B cell (primary cell): ENCODE measurements around the gene SMC1B. TPM values are rescaled to one million over a fixed set of nuclear protein-coding genes. Genes with fewer than 3 reads are reported as not detected.

ENCODE experiments used
- ATAC-seq: fragments of 200-7000 bp; cut with Tn5 transposase; one replicate; pipeline ENCODE4 v1.10.0; 2021; ENCODE audit warnings: low read depth, mild to moderate bottlenecking, moderate number of reproducible peaks, moderate library complexity
- CTCF ChIA-PET: fragments of 350-600 bp; sonication (Branson Sonifier 250); formaldehyde crosslinking; loops from one replicate; lab custom pipeline; 2021; ENCODE audit warnings: antibody characterized with exemption, inconsistent platforms; lab: Charles Lee
- POLR2A ChIA-PET: fragments of 350-600 bp; sonication (Branson Sonifier 250); formaldehyde crosslinking; loops from one replicate; lab custom pipeline; 2021; ENCODE audit warnings: antibody characterized with exemption; lab: Charles Lee
- DNase-seq: peaks from one replicate; pipeline ENCODE4 v3.0.0; 2013
- H2AFZ ChIP-seq: 2 replicates; pipeline ENCODE4 v1.6.1; 2012; ENCODE audit warnings: mild to moderate bottlenecking, low read depth, low read length; ENCODE audit not compliant: insufficient read depth, poor library complexity, severe bottlenecking
- H3K27ac ChIP-seq, 2 donors: 1 replicate in 1 of 2; 2 replicates in 1 of 2; pipeline ENCODE4 v1.5.1; 2012 to 2013; ENCODE audit warnings: low read length in 2 of 2, mild to moderate bottlenecking in 2 of 2, moderate library complexity in 1 of 2
- H3K27me3 ChIP-seq, 4 experiments: fragments of 200-600 bp in 1 of 4; sonication (generic) in 1 of 4; replicated peaks in 1 of 4; 1 replicate in 2 of 4; 2 replicates in 2 of 4; pipeline versions ENCODE4 v1.6.1 to v1.7.0; 2013 to 2016; ENCODE audit warnings: low read length in 3 of 4, mild to moderate bottlenecking in 2 of 4, mixed read lengths in 1 of 4, moderate library complexity in 1 of 4; ENCODE audit not compliant: insufficient read depth in 4 of 4, control insufficient read depth in 3 of 4; ENCODE audit errors: control extremely low read depth in 1 of 4
- H3K36me3 ChIP-seq, 2 experiments: replicated peaks in 1 of 2; 1 replicate in 1 of 2; 2 replicates in 1 of 2; pipeline versions ENCODE4 v1.6.1 to v1.7.1; 2013; ENCODE audit warnings: low read length in 1 of 2; ENCODE audit not compliant: insufficient read depth in 2 of 2, control insufficient read depth in 1 of 2; ENCODE audit errors: control extremely low read depth in 1 of 2, extremely low read depth in 1 of 2
- H3K4me1 ChIP-seq, 2 donors: fragments of 200-600 bp in 1 of 2; sonication (generic) in 1 of 2; 1 replicate in 1 of 2; 2 replicates in 1 of 2; pipeline versions ENCODE4 v1.5.1 to v1.6.1; 2013 to 2017; ENCODE audit warnings: low read length in 2 of 2; ENCODE audit not compliant: control insufficient read depth in 2 of 2, insufficient read depth in 2 of 2
- H3K4me2 ChIP-seq: replicated peaks from 2 replicates; pipeline ENCODE3; 2012; ENCODE audit warnings: mild to moderate bottlenecking, low read depth, low read length; ENCODE audit not compliant: poor library complexity, severe bottlenecking
- H3K4me3 ChIP-seq, 5 experiments: fragments of 200-600 bp in 1 of 5; sonication (generic) in 1 of 5; 1 replicate in 3 of 5; 2 replicates in 2 of 5; pipeline versions ENCODE4 v1.5.1 to v1.7.0; 2011 to 2016; ENCODE audit warnings: low read length in 4 of 5, mild to moderate bottlenecking in 4 of 5, low read depth in 2 of 5, control low read depth in 1 of 5, moderate library complexity in 1 of 5; ENCODE audit not compliant: insufficient read depth in 1 of 5; ENCODE audit errors: control extremely low read depth in 1 of 5, extremely low read depth in 1 of 5
- H3K79me2 ChIP-seq: fragments of 200-600 bp; sonication (generic); one replicate; pipeline ENCODE4 v1.6.0; 2016; ENCODE audit warnings: low read length; ENCODE audit not compliant: control insufficient read depth, insufficient read depth
- H3K9ac ChIP-seq: fragments of 200-600 bp; sonication (generic); 2 replicates; pipeline ENCODE4 v1.6.1; 2017; ENCODE audit warnings: mild to moderate bottlenecking, low read length, moderate library complexity
- H3K9me3 ChIP-seq, 3 donors: one replicate each; pipeline versions ENCODE4 v1.6.1 to v1.7.1; 2013; ENCODE audit warnings: low read length in 2 of 3; ENCODE audit not compliant: control insufficient read depth in 2 of 3, insufficient read depth in 1 of 3; ENCODE audit errors: control extremely low read depth in 1 of 3
- H4K20me1 ChIP-seq: 2 replicates; pipeline ENCODE4 v1.6.0; 2012; ENCODE audit warnings: mild to moderate bottlenecking, low read length; ENCODE audit not compliant: insufficient read depth, control insufficient read depth, poor library complexity, severe bottlenecking
- H3K27ac Mint-ChIP-seq: one replicate; pipeline ENCODE4 v1.8.0; 2021; ENCODE audit warnings: mixed read lengths
- H3K27me3 Mint-ChIP-seq: one replicate; pipeline ENCODE4 v1.8.0; 2021; ENCODE audit warnings: mixed read lengths
- H3K4me1 Mint-ChIP-seq: one replicate; pipeline ENCODE4 v1.8.0; 2021; ENCODE audit warnings: mixed read lengths
- H3K4me3 Mint-ChIP-seq: one replicate; pipeline ENCODE4 v1.8.0; 2021; ENCODE audit warnings: mixed read lengths
- H3K9me3 Mint-ChIP-seq: one replicate; pipeline ENCODE4 v1.8.0; 2022; ENCODE audit warnings: mixed read lengths; ENCODE audit not compliant: insufficient read depth
- CTCF ChIP-seq: fragments of 200-600 bp; IDR thresholded peaks from one replicate; pipeline ENCODE4 v1.8.0; 2022; ENCODE audit warnings: antibody characterized with exemption, mild to moderate bottlenecking
- EZH2 ChIP-seq: IDR thresholded peaks from 2 replicates; pipeline ENCODE4 v1.6.1; 2012; ENCODE audit warnings: borderline replicate concordance, low read depth, mild to moderate bottlenecking, moderate library complexity, low read length; ENCODE audit not compliant: insufficient read depth, poor library complexity, severe bottlenecking
- WGBS: methylation state at CpG from one replicate; pipeline ENCODE4 v1.1.5; 2013; ENCODE audit warnings: missing lambda C conversion rate; ENCODE audit not compliant: insufficient coverage; 5-methylcytosine and 5-hydroxymethylcytosine counted together
- intact Hi-C: fragments of 100-400 bp; cut with micrococcal nuclease; formaldehyde crosslinking; loops from one replicate; pipeline ENCODE4 v1.10.0; 2022
- polyA plus RNA-seq: library from polyadenylated mRNA; depleted of rRNA; stranded (reverse); fragments of >200 nt; gene quantifications from 2 replicates; pipeline ENCODE4 v1.2.3, GENCODE V29; 2012
- total RNA-seq, 2 donors: library from RNA; stranded (reverse); fragments of 120-200 nt in 1 of 2; gene quantifications; 1 replicate in 1 of 2; 2 replicates in 1 of 2; pipeline versions ENCODE4 v1.2.3 to v1.2.4, GENCODE V29; 2013 to 2022

The SMC1B gene
- total and polyA plus RNA-seq, 2 donors (not counting 1 experiment from before 2014, with no cell fraction given), result 0.07 TPM; not detected in 1

- H3K27me3 Mint-ChIP-seq, result no peaks in the 10 kb centered on the region
- H3K36me3 ChIP-seq, result no peaks in the 10 kb centered on the region
- peak overlapping the region; percentile 87 for H3K9ac ChIP-seq
- H3K4me3 Mint-ChIP-seq, result peak overlapping the region; percentile 92
- ATAC-seq (no peak), DNase-seq (no peak)
- H3K4me1 ChIP-seq, result peaks cover 18 to 25% of the 10 kb centered on the region in 2 donors
- peaks cover 31% of the 10 kb centered on the region for H3K4me1 Mint-ChIP-seq
- no peaks in the 10 kb centered on the region for H3K9me3 Mint-ChIP-seq
- no peak for TF ChIP-seq CTCF
- no peak for TF ChIP-seq EZH2
- peak overlapping the region; percentile 98 for H3K4me2 ChIP-seq
- H3K4me3 ChIP-seq, result peak overlapping the region; percentile 27 to 71 (median 60)
- 55% methylated on average over 21 of the region's 25 CpGs for WGBS
- ChIA-PET POLR2A (interaction anchor here (0.7 kb wide), 1 partner anchor 12 kb away, joined by 3 read pairs; no protein-coding TSS in a partner anchor), CTCF (no interaction called here)
- peak overlapping the region; percentile 87 for H2AFZ ChIP-seq
- H3K27ac ChIP-seq, result peak overlapping the region; percentile 39 to 73
- peaks cover 36% of the 10 kb centered on the region for H3K79me2 ChIP-seq
- intact Hi-C loops, result loop anchor here (1.0 kb wide), 4 partner anchors 21 to 68 kb away; partner anchors contain the start of gene UPK3A
- no peaks in the 10 kb centered on the region for H3K9me3 ChIP-seq
- peak overlapping the region; percentile 97 for H3K27ac Mint-ChIP-seq
- no peaks in the 10 kb centered on the region for H3K27me3 ChIP-seq
- no peaks in the 10 kb centered on the region for H4K20me1 ChIP-seq
Measured at GRCh38 chr22:45308957-45309421, 104.4 kb downstream of the SMC1B start.

- TF ChIP-seq CTCF, result no peak
- TF ChIP-seq EZH2, result no peak
- POLR2A ChIA-PET, result interaction anchor here (0.7 kb wide), 1 partner anchor 12 kb away, joined by 3 read pairs; no protein-coding TSS in a partner anchor
- Mint-ChIP-seq H3K27me3 (no peaks in the 10 kb centered on the region), H3K27ac (peak overlapping the region; percentile 97), H3K4me3 (peak overlapping the region; percentile 92), H3K4me1 (peaks cover 29% of the 10 kb centered on the region), H3K9me3 (no peaks in the 10 kb centered on the region)
- Histone ChIP-seq H3K9me3 (no peaks in the 10 kb centered on the region), H2AFZ (peak overlapping the region; percentile 87), H3K4me2 (peak overlapping the region; percentile 98), H3K36me3 (no peaks in the 10 kb centered on the region), H3K4me1 (peaks cover 18 to 25% of the 10 kb centered on the region in 2 donors), H4K20me1 (no peaks in the 10 kb centered on the region), H3K4me3 (peak overlapping the region in 1 of 5 experiments; percentile 71), H3K27ac (no peak overlapping the region), H3K27me3 (no peaks in the 10 kb centered on the region), H3K79me2 (peaks cover 31% of the 10 kb centered on the region), H3K9ac (peak overlapping the region; percentile 87)
- ATAC-seq, result no peak
- WGBS, result 91% methylated on average over 4 of the region's 6 CpGs
- intact Hi-C loops, result no loop called here
- CTCF ChIA-PET, result interaction anchor here (0.6 kb wide), 1 partner anchor 1445 kb away, joined by 3 read pairs; no protein-coding TSS in a partner anchor
- no peak for DNase-seq
Measured at GRCh38 chr22:45308391-45308956, 104.9 kb downstream of the SMC1B start.
